ENCODE data around the gene CARD10. TPM values are rescaled to one million over a fixed set of nuclear protein-coding genes. Genes with fewer than 3 reads are reported as not detected.
A peak's percentile ranks its signal among the peaks of the same experiment; 100 is the strongest.

The CARD10 gene
- total RNA-seq, 2 donors from 2014 or later = 17.4 to 28.7 TPM

- 64 to 71% methylated on average over 14 of the region's 14 CpGs for WGBS, 2 donors
- Histone ChIP-seq H3K4me3 (no peak overlapping the region), H3K27ac (peak overlapping the region in 2 of 4 donors; percentile 31 to 42), H3K27me3 (no peaks in the 10 kb centered on the region), H3K9me3 (no peaks in the 10 kb centered on the region), H3K4me1 (peaks cover 20% of the 10 kb centered on the region), H3K36me3 (replicated peaks in 1 of 2; ENCODE audit: insufficient read depth in 1 of 2, low read depth in 2 of 2) (no peaks in the 10 kb centered on the region)
- intact Hi-C loops (cut with DNase I) = no loop called here
- no peak for DNase-seq
- ATAC-seq = no peak
- TF ChIP-seq CTCF (IDR thresholded peaks at IDR 0.05) = no peak
- no peak for TF ChIP-seq POLR2A (IDR thresholded peaks at IDR 0.05)
Observed at GRCh38 chr22:37521236-37521739, 2.1 kb upstream of the CARD10 start.

GRCh38 chr22:37520776-37521191 lies 1.6 kb upstream of the CARD10 start:
- 39 to 42% methylated on average over 10 of the region's 10 CpGs for WGBS, 2 donors
- intact Hi-C loops (cut with DNase I) = no loop called here
- Histone ChIP-seq H3K4me3 (no peak overlapping the region), H3K27ac (peak overlapping the region in 2 of 4 donors; percentile 31 to 42), H3K4me1 (peaks cover 20% of the 10 kb centered on the region), H3K36me3 (replicated peaks in 1 of 2; ENCODE audit: insufficient read depth in 1 of 2, low read depth in 2 of 2) (no peaks in the 10 kb centered on the region), H3K27me3 (no peaks in the 10 kb centered on the region), H3K9me3 (no peaks in the 10 kb centered on the region)
- DNase-seq (no peak), ATAC-seq (no peak)
- TF ChIP-seq POLR2A (IDR thresholded peaks at IDR 0.05) (no peak), CTCF (IDR thresholded peaks at IDR 0.05) (no peak)

GRCh38 chr22:37518509-37519267 lies 527 bp downstream of the CARD10 start:
- H3K36me3 ChIP-seq (replicated peaks in 1 of 2; ENCODE audit: insufficient read depth in 1 of 2, low read depth in 2 of 2) = no peaks in the 10 kb centered on the region
- peaks cover 30% of the 10 kb centered on the region for H3K4me1 ChIP-seq
- intact Hi-C loops (cut with DNase I) = no loop called here
- WGBS, 2 donors = 9 to 18% methylated on average over 21 to 54 of the region's 63 CpGs
- H3K27ac ChIP-seq = peak overlapping the region; percentile 46 to 80 (median 76)
- peak in 2 of 4 donors; percentile 49 to 57 for DNase-seq
- no peak for TF ChIP-seq CTCF (IDR thresholded peaks at IDR 0.05)
- TF ChIP-seq POLR2A (IDR thresholded peaks at IDR 0.05) = peak in 1 of 3 donors; percentile 23
- no peaks in the 10 kb centered on the region for H3K9me3 ChIP-seq
- peak overlapping the region; percentile 35 to 61 for H3K4me3 ChIP-seq
- ATAC-seq = peak; percentile 27
- H3K27me3 ChIP-seq = no peaks in the 10 kb centered on the region

- Histone ChIP-seq H3K9me3 (no peaks in the 10 kb centered on the region), H3K4me3 (no peak overlapping the region), H3K36me3 (replicated peaks in 1 of 2; ENCODE audit: insufficient read depth in 1 of 2, low read depth in 2 of 2) (no peaks in the 10 kb centered on the region), H3K27ac (peak overlapping the region; percentile 15 to 80 (median 76)), H3K27me3 (no peaks in the 10 kb centered on the region), H3K4me1 (peaks cover 38% of the 10 kb centered on the region)
- ATAC-seq = no peak
- WGBS, 2 donors = 74 to 85% methylated on average over 15 of the region's 15 CpGs
- intact Hi-C loops (cut with DNase I) = no loop called here
- no peak for DNase-seq
- no peak for TF ChIP-seq POLR2A (IDR thresholded peaks at IDR 0.05)
- no peak for TF ChIP-seq CTCF (IDR thresholded peaks at IDR 0.05)
Observed at GRCh38 chr22:37517826-37518450, 1.3 kb downstream of the CARD10 start.

Data from body of pancreas (tissue), 4 donors.